ENCODE measurements around the gene MT2A. TPM values are rescaled to one million over a fixed set of nuclear protein-coding genes. Genes with fewer than 3 reads are reported as not detected.
A peak's percentile ranks its signal among the peaks of the same experiment; 100 is the strongest.

The MT2A gene
- total and polyA plus RNA-seq, 2 of the 13 experiments (the other 11 are each of a cell fraction or from before 2014, with no cell fraction given) = 135 to 371 TPM

GRCh38 chr16:56606476-56607108, 1.8 kb upstream of the MT2A start (continued):
- TF ChIP-seq HOXA9 (CRISPR knock-in tag; IDR thresholded peaks at IDR 0.05; ENCODE audit: borderline replicate concordance) = no peak; the same call in 1 of the 2 replicates
- TF ChIP-seq MNT (IDR thresholded peaks at IDR 0.05) = no peak
- TF ChIP-seq GLI4 (CRISPR knock-in tag; IDR thresholded peaks at IDR 0.05; ENCODE audit: borderline replicate concordance) = no peak
- TF ChIP-seq ZNF17 (CRISPR knock-in tag; IDR thresholded peaks at IDR 0.05) = no peak
- TF ChIP-seq KDM6A (CRISPR knock-in tag; IDR thresholded peaks at IDR 0.05; ENCODE audit: low read depth) = peak; percentile 84
- TF ChIP-seq, protein P1, sequence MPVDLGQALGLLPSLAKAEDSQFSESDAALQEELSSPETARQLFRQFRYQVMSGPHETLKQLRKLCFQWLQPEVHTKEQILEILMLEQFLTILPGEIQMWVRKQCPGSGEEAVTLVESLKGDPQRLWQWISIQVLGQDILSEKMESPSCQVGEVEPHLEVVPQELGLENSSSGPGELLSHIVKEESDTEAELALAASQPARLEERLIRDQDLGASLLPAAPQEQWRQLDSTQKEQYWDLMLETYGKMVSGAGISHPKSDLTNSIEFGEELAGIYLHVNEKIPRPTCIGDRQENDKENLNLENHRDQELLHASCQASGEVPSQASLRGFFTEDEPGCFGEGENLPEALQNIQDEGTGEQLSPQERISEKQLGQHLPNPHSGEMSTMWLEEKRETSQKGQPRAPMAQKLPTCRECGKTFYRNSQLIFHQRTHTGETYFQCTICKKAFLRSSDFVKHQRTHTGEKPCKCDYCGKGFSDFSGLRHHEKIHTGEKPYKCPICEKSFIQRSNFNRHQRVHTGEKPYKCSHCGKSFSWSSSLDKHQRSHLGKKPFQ (CRISPR knock-in tag; IDR thresholded peaks at IDR 0.05; ENCODE audit: insufficient replicate concordance) = peak; percentile 85
- TF ChIP-seq, protein P2, sequence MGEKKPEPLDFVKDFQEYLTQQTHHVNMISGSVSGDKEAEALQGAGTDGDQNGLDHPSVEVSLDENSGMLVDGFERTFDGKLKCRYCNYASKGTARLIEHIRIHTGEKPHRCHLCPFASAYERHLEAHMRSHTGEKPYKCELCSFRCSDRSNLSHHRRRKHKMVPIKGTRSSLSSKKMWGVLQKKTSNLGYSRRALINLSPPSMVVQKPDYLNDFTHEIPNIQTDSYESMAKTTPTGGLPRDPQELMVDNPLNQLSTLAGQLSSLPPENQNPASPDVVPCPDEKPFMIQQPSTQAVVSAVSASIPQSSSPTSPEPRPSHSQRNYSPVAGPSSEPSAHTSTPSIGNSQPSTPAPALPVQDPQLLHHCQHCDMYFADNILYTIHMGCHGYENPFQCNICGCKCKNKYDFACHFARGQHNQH (CRISPR knock-in tag; IDR thresholded peaks at IDR 0.05) = no peak; the same call in 1 of the 2 replicates
- no peak for TF ChIP-seq GATAD2A (CRISPR knock-in tag; IDR thresholded peaks at IDR 0.05)
- TF ChIP-seq ELF3 (CRISPR knock-in tag; IDR thresholded peaks at IDR 0.05) = no peak
- TF ChIP-seq, protein P3, sequence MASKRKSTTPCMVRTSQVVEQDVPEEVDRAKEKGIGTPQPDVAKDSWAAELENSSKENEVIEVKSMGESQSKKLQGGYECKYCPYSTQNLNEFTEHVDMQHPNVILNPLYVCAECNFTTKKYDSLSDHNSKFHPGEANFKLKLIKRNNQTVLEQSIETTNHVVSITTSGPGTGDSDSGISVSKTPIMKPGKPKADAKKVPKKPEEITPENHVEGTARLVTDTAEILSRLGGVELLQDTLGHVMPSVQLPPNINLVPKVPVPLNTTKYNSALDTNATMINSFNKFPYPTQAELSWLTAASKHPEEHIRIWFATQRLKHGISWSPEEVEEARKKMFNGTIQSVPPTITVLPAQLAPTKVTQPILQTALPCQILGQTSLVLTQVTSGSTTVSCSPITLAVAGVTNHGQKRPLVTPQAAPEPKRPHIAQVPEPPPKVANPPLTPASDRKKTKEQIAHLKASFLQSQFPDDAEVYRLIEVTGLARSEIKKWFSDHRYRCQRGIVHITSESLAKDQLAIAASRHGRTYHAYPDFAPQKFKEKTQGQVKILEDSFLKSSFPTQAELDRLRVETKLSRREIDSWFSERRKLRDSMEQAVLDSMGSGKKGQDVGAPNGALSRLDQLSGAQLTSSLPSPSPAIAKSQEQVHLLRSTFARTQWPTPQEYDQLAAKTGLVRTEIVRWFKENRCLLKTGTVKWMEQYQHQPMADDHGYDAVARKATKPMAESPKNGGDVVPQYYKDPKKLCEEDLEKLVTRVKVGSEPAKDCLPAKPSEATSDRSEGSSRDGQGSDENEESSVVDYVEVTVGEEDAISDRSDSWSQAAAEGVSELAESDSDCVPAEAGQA (IDR thresholded peaks at IDR 0.05; ENCODE audit: low read depth) = no peak; the same call in 1 of the 2 replicates
- TF ChIP-seq, protein P3 (CRISPR knock-in tag; IDR thresholded peaks at IDR 0.05; ENCODE audit: borderline replicate concordance) = no peak
- no peak for TF ChIP-seq ZNF572 (CRISPR knock-in tag; IDR thresholded peaks at IDR 0.05)
- 0 out of 2 replicates have a peak, but pooled peaks have one; percentile 6 for TF ChIP-seq ELF4 (CRISPR knock-in tag; IDR thresholded peaks at IDR 0.05; ENCODE audit: borderline replicate concordance)
- TF ChIP-seq EED (CRISPR knock-in tag; IDR thresholded peaks at IDR 0.05) = no peak
- TF ChIP-seq POLR2AphosphoS5 (IDR thresholded peaks at IDR 0.05; ENCODE audit: low read depth, low read length) = no peak
- no peak for TF ChIP-seq ZNF468 (CRISPR knock-in tag; IDR thresholded peaks at IDR 0.05)
- no peak for TF ChIP-seq ZBTB26 (CRISPR knock-in tag; IDR thresholded peaks at IDR 0.05; ENCODE audit: borderline replicate concordance)
- no peak for TF ChIP-seq NR2C2 (CRISPR knock-in tag; IDR thresholded peaks at IDR 0.05; ENCODE audit: borderline replicate concordance)
- no peak for TF ChIP-seq ZNF33B (CRISPR knock-in tag; IDR thresholded peaks at IDR 0.05)
